ENCODE measurements around the gene GIMAP7.

GRCh38 chr7:150507947-150508602 is 6.6 kb upstream of the GIMAP7 start:
- no peak for TF ChIP-seq EZH2 (IDR thresholded peaks at IDR 0.05; ENCODE audit: insufficient read depth, poor library complexity, severe bottlenecking)
- TF ChIP-seq EZH2phosphoT487 (IDR thresholded peaks at IDR 0.05; ENCODE audit: insufficient read depth, low read depth), result no peak

Measured in GM23248 (cell line).